Calu3 (cell line): Measurements from ENCODE around the gene ATP5F1D. TPM values are rescaled to one million over a fixed set of nuclear protein-coding genes. Genes with fewer than 3 reads are reported as not detected.

ENCODE experiments used
- BruUV-seq: library from RNA; stranded (reverse); fragments of 400-500 nt; replicated peaks from 2 replicates; lab custom pipeline; 2021; lab: Mats Ljungman, UMichigan
- CTCF ChIA-PET: fragments of 300-600 bp; sonication (Branson Sonifier 250); formaldehyde crosslinking; loops from one replicate; lab custom pipeline; 2022; ENCODE audit warnings: antibody characterized with exemption; lab: Charles Lee
- DNase-seq: peaks from one replicate; pipeline ENCODE4 v3.0.0; 2022
- H3K27ac Mint-ChIP-seq: one replicate; pipeline ENCODE4 v1.8.0; 2022; ENCODE audit warnings: mixed read lengths; ENCODE audit not compliant: unreplicated experiment
- H3K27me3 Mint-ChIP-seq: one replicate; pipeline ENCODE4 v1.8.0; 2022; ENCODE audit warnings: mixed read lengths; ENCODE audit not compliant: unreplicated experiment
- H3K36me3 Mint-ChIP-seq: one replicate; pipeline ENCODE4 v1.8.0; 2022; ENCODE audit warnings: mild to moderate bottlenecking, moderate library complexity, mixed read lengths; ENCODE audit not compliant: insufficient read depth, unreplicated experiment
- H3K4me1 Mint-ChIP-seq: one replicate; pipeline ENCODE4 v1.8.0; 2022; ENCODE audit warnings: mild to moderate bottlenecking, low read depth, mixed read lengths; ENCODE audit not compliant: unreplicated experiment
- H3K4me3 Mint-ChIP-seq: one replicate; pipeline ENCODE4 v1.8.0; 2022; ENCODE audit warnings: mild to moderate bottlenecking, low read depth, moderate library complexity, mixed read lengths; ENCODE audit not compliant: unreplicated experiment
- H3K9me3 Mint-ChIP-seq: one replicate; pipeline ENCODE4 v1.8.0; 2022; ENCODE audit warnings: low read depth, mixed read lengths; ENCODE audit not compliant: unreplicated experiment
- intact Hi-C: fragments of 100-400 bp; cut with micrococcal nuclease; formaldehyde crosslinking; loops from one replicate; pipeline ENCODE4 v1.10.0; 2022; ENCODE audit not compliant: unreplicated experiment
- total RNA-seq: library from RNA; stranded (reverse); gene quantifications from 2 replicates; pipeline ENCODE4 v1.2.3, GENCODE V29; 2022
- TF ChIP-seq, protein P1 (sequence below): fragments of 200-600 bp; IDR thresholded peaks from one replicate; pipeline ENCODE4 v1.8.0; 2022; ENCODE audit warnings: antibody characterized with exemption; ENCODE audit not compliant: unreplicated experiment

The ATP5F1D gene
- total RNA-seq, 1 experiment from 2014 or later: 91.8 TPM

DNA sequence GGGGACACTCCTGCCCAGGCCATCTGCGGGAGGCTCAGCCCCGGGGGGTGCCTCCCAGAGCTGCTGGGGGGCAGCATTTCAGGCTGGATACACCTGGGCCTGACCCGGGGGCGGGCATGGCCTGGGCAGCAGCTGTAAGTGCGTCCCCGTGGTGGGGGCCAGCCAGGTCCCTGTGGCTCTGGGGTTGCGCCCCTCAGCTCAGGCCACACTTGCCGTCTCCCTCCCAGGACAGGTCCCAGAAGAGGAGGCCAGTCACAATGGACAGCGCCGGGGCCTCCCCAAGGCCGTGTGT lies 15.4 kb upstream of the ATP5F1D start:
- no peaks in the 10 kb centered on the region for H3K9me3 Mint-ChIP-seq
- H3K4me1 Mint-ChIP-seq: no peaks in the 10 kb centered on the region
- CTCF ChIA-PET: no interaction called here
- no peaks in the 10 kb centered on the region for H3K27me3 Mint-ChIP-seq
- H3K4me3 Mint-ChIP-seq: no peak overlapping the region
- TF ChIP-seq, protein P1, sequence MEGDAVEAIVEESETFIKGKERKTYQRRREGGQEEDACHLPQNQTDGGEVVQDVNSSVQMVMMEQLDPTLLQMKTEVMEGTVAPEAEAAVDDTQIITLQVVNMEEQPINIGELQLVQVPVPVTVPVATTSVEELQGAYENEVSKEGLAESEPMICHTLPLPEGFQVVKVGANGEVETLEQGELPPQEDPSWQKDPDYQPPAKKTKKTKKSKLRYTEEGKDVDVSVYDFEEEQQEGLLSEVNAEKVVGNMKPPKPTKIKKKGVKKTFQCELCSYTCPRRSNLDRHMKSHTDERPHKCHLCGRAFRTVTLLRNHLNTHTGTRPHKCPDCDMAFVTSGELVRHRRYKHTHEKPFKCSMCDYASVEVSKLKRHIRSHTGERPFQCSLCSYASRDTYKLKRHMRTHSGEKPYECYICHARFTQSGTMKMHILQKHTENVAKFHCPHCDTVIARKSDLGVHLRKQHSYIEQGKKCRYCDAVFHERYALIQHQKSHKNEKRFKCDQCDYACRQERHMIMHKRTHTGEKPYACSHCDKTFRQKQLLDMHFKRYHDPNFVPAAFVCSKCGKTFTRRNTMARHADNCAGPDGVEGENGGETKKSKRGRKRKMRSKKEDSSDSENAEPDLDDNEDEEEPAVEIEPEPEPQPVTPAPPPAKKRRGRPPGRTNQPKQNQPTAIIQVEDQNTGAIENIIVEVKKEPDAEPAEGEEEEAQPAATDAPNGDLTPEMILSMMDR: no peak
- BruUV-seq: no TSS peak
- peaks cover 11% of the 10 kb centered on the region for H3K36me3 Mint-ChIP-seq
- H3K27ac Mint-ChIP-seq: no peak overlapping the region
- DNase-seq: no peak
- intact Hi-C loops: no loop called here

- DNase-seq: no peak
- Mint-ChIP-seq H3K27me3 (no peaks in the 10 kb centered on the region), H3K27ac (no peak overlapping the region), H3K36me3 (peaks cover 14% of the 10 kb centered on the region), H3K9me3 (no peaks in the 10 kb centered on the region), H3K4me1 (peaks cover 4% of the 10 kb centered on the region), H3K4me3 (no peak overlapping the region)
- TF ChIP-seq, protein P1: no peak
- CTCF ChIA-PET: no interaction called here
- intact Hi-C loops: no loop called here
- no TSS peak for BruUV-seq
Measured at GRCh38 chr19:1226522-1227303, 14.8 kb upstream of the ATP5F1D start.

DNA sequence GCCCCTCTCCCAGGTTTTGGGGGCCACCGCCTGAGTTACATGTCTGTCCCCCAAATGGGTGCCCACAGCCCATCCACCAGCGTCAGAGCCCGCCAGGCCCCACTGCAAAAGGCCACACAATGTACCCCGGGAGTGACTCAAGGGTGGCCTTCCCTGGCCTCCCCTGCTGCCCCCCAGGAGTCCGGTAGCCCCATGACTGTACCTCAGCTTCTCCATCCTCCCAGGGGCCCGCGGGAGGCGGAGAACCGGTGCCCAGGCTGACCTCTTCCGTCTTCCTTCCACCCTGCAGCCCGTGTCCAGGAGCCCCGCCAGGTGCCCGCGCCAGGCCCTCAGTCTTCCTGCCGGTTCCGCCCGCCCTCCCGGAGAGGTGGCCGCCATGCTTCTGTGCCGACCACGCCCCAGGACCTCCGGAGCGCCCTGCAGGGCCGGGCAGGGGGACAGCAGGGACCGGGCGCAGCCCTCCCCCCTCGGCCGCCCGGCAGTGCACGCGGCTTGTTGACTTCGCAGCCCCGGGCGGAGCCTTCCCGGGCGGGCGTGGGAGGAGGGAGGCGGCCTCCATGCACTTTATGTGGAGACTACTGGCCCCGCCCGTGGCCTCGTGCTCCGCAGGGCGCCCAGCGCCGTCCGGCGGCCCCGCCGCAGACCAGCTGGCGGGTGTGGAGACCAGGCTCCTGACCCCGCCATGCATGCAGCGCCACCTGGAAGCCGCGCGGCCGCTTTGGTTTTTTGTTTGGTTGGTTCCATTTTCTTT lies 14.1 kb upstream of the ATP5F1D start:
- Mint-ChIP-seq H3K4me1 (peaks cover 12% of the 10 kb centered on the region), H3K9me3 (no peaks in the 10 kb centered on the region), H3K36me3 (peaks cover 22% of the 10 kb centered on the region), H3K27ac (no peak overlapping the region), H3K27me3 (no peaks in the 10 kb centered on the region), H3K4me3 (no peak overlapping the region)
- BruUV-seq: no TSS peak
- intact Hi-C loops: no loop called here
- no peak for DNase-seq
- TF ChIP-seq, protein P1: no peak
- CTCF ChIA-PET: interaction anchor here (0.6 kb wide), 1 partner anchor 716 kb away, joined by 6 read pairs; no protein-coding TSS in a partner anchor

- Mint-ChIP-seq H3K4me3 (no peak overlapping the region), H3K27me3 (no peaks in the 10 kb centered on the region), H3K27ac (no peak overlapping the region), H3K4me1 (peaks cover 14% of the 10 kb centered on the region), H3K9me3 (no peaks in the 10 kb centered on the region), H3K36me3 (peaks cover 22% of the 10 kb centered on the region)
- BruUV-seq: no TSS peak
- no peak for DNase-seq
- TF ChIP-seq, protein P1: no peak
- CTCF ChIA-PET: interaction anchor here (0.6 kb wide), 1 partner anchor 715 kb away, joined by 6 read pairs; no protein-coding TSS in a partner anchor
- intact Hi-C loops: no loop called here
Measured at GRCh38 chr19:1228161-1228957, 13.2 kb upstream of the ATP5F1D start.
